B cell (primary cell): ENCODE results near the gene MED12L.

Experiments
- EZH2 ChIP-seq: IDR thresholded peaks from 2 replicates; pipeline ENCODE4 v1.6.1; 2012; ENCODE audit warnings: borderline replicate concordance, low read depth, mild to moderate bottlenecking, moderate library complexity, low read length; ENCODE audit not compliant: insufficient read depth, poor library complexity, severe bottlenecking
- TF ChIP-seq, protein P1 (sequence below): fragments of 200-600 bp; IDR thresholded peaks from one replicate; pipeline ENCODE4 v1.8.0; 2022; ENCODE audit warnings: antibody characterized with exemption, mild to moderate bottlenecking

- no peak for TF ChIP-seq EZH2
- TF ChIP-seq, protein P1, sequence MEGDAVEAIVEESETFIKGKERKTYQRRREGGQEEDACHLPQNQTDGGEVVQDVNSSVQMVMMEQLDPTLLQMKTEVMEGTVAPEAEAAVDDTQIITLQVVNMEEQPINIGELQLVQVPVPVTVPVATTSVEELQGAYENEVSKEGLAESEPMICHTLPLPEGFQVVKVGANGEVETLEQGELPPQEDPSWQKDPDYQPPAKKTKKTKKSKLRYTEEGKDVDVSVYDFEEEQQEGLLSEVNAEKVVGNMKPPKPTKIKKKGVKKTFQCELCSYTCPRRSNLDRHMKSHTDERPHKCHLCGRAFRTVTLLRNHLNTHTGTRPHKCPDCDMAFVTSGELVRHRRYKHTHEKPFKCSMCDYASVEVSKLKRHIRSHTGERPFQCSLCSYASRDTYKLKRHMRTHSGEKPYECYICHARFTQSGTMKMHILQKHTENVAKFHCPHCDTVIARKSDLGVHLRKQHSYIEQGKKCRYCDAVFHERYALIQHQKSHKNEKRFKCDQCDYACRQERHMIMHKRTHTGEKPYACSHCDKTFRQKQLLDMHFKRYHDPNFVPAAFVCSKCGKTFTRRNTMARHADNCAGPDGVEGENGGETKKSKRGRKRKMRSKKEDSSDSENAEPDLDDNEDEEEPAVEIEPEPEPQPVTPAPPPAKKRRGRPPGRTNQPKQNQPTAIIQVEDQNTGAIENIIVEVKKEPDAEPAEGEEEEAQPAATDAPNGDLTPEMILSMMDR, result no peak
These were observed 266.2 kb downstream of the MED12L start for GRCh38 chr3:151351648-151352047.
